HepG2 (cell line): ENCODE data around the gene MUC6. TPM values are rescaled to one million over a fixed set of nuclear protein-coding genes. Genes with fewer than 3 reads are reported as not detected.

Source experiments
- ATAC-seq: fragments of 200-7000 bp; cut with Tn5 transposase; 3 replicates; pipeline ENCODE4 v1.9.1; 2020; ENCODE audit warnings: mild to moderate bottlenecking, moderate library complexity
- BruUV-seq: library from RNA; stranded (reverse); fragments of 400-500 nt; replicated peaks from 2 replicates; lab custom pipeline; 2021; lab: Mats Ljungman, UMichigan
- CTCF ChIA-PET: fragments of 300-600 bp; formaldehyde crosslinking; extraction: SDS; loops from one replicate; lab custom pipeline; 2021; ENCODE audit warnings: low total read pairs, inconsistent platforms, low intra/inter-chr PET ratio; lab: Yijun Ruan, JAX
- POLR2A ChIA-PET: fragments of 350-600 bp; sonication (Branson Sonifier 250); formaldehyde crosslinking; loops from one replicate; lab custom pipeline; 2020; ENCODE audit warnings: antibody characterized with exemption, inconsistent platforms; lab: Yijun Ruan, JAX
- DNase-seq: peaks from one replicate; pipeline ENCODE4 v3.0.0-alpha.2; 2015; ENCODE audit warnings: low spot score
- FAIRE-seq: peaks from 3 replicates; lab custom pipeline; 2011; peaks lifted over from hg19 to GRCh38; lab: Jason Lieb, UNC
- H2AFZ ChIP-seq: one replicate; pipeline ENCODE4 v1.6.1; 2011; ENCODE audit warnings: low read length, inconsistent platforms
- H3K27ac ChIP-seq: fragments of 300-600 bp; 3 replicates; pipeline ENCODE4 v1.8.0; 2011; ENCODE audit warnings: mixed run types, mild to moderate bottlenecking, mixed read lengths, low read length, inconsistent platforms; ENCODE audit not compliant: insufficient read depth; ENCODE audit errors: extremely low read length
- H3K27me3 ChIP-seq, 2 experiments: fragments of 200-600 bp in 1 of 2; 2 replicates in 1 of 2; 3 replicates in 1 of 2; pipeline versions ENCODE4 v1.6.0 to v1.8.0; 2011; ENCODE audit warnings: low read length in 2 of 2, mild to moderate bottlenecking in 2 of 2, moderate library complexity in 2 of 2, inconsistent platforms in 1 of 2; ENCODE audit not compliant: insufficient read depth in 2 of 2, control insufficient read depth in 1 of 2
- H3K36me3 ChIP-seq, 2 experiments: fragments of 200-600 bp in 1 of 2; replicated peaks in 1 of 2; 2 replicates in 1 of 2; 3 replicates in 1 of 2; pipeline versions ENCODE4 v1.5.1 to v1.8.0; 2011; ENCODE audit warnings: low read length in 2 of 2, inconsistent platforms in 1 of 2; ENCODE audit not compliant: insufficient read depth in 2 of 2, control insufficient read depth in 1 of 2
- H3K4me1 ChIP-seq: 2 replicates; pipeline ENCODE4 v1.5.1; 2012; ENCODE audit warnings: low read length, inconsistent platforms; ENCODE audit not compliant: insufficient read depth
- H3K4me2 ChIP-seq: 2 replicates; pipeline ENCODE4 v1.6.0; 2011; ENCODE audit warnings: low read depth, low read length, inconsistent platforms
- H3K4me3 ChIP-seq, 3 experiments: fragments of 200-600 bp in 1 of 3; sonication (generic), shearing (Covaris generic) in 1 of 3; replicated peaks in 1 of 3; 2 replicates each; pipeline ENCODE4 v1.5.1; 2011 to 2016; ENCODE audit warnings: low read length in 3 of 3, inconsistent platforms in 2 of 3, low read depth in 2 of 3, mild to moderate bottlenecking in 2 of 3, control low read depth in 1 of 3, mixed read lengths in 1 of 3; ENCODE audit not compliant: insufficient read depth in 1 of 3
- H3K79me2 ChIP-seq: one replicate; pipeline ENCODE4 v1.6.1; 2011; ENCODE audit warnings: low read length, inconsistent platforms; ENCODE audit not compliant: insufficient read depth
- H3K9ac ChIP-seq: 2 replicates; pipeline ENCODE4 v1.6.0; 2011; ENCODE audit warnings: mild to moderate bottlenecking, low read depth, low read length, inconsistent platforms; ENCODE audit not compliant: insufficient read depth
- H3K9me3 ChIP-seq: 2 replicates; pipeline ENCODE4 v1.5.1; 2012; ENCODE audit warnings: mild to moderate bottlenecking, low read length
- H4K20me1 ChIP-seq: 2 replicates; pipeline ENCODE4 v1.6.0; 2011; ENCODE audit warnings: inconsistent platforms, mild to moderate bottlenecking, low read length, moderate library complexity; ENCODE audit not compliant: insufficient read depth
- LCORL ChIP-seq, 2 experiments: fragments of 450-650 bp in 1 of 2; sonication (generic) in 1 of 2; formaldehyde crosslinking in 1 of 2; IDR thresholded peaks; 2 replicates each; pipeline versions ENCODE4 v1.5.0 to v1.6.1; 2017 to 2020; ENCODE audit warnings: antibody characterized with exemption in 1 of 2, missing genetic modification reagents in 1 of 2
- NFYB ChIP-seq: sonication (generic); formaldehyde crosslinking; IDR thresholded peaks from 2 replicates; pipeline ENCODE4 v1.4.0; 2020; ENCODE audit warnings: missing genetic modification reagents
- RFXAP ChIP-seq: sonication (generic); formaldehyde crosslinking; IDR thresholded peaks from 2 replicates; pipeline ENCODE4 v1.4.0; 2020; ENCODE audit warnings: missing genetic modification reagents, borderline replicate concordance
- RNF2 ChIP-seq: fragments of 450-650 bp; conservative IDR thresholded peaks from 2 replicates; pipeline ENCODE4 v1.6.1; 2016; ENCODE audit warnings: low read depth
- SMAD1 ChIP-seq: sonication (generic); formaldehyde crosslinking; IDR thresholded peaks from 2 replicates; pipeline ENCODE4 v1.4.0; 2020; ENCODE audit warnings: missing genetic modification reagents, low read depth, mild to moderate bottlenecking, borderline replicate concordance
- ZNF121 ChIP-seq: sonication (generic); formaldehyde crosslinking; IDR thresholded peaks from 2 replicates; pipeline ENCODE4 v1.5.0; 2020; ENCODE audit warnings: mild to moderate bottlenecking, missing genetic modification reagents
- ZNF33B ChIP-seq: sonication (generic); formaldehyde crosslinking; IDR thresholded peaks from 2 replicates; pipeline ENCODE4 v1.5.1; 2020; ENCODE audit warnings: mild to moderate bottlenecking, missing genetic modification reagents
- ZNF563 ChIP-seq: sonication (generic); formaldehyde crosslinking; IDR thresholded peaks from 2 replicates; pipeline ENCODE4 v1.8.0; 2022; ENCODE audit warnings: mild to moderate bottlenecking, moderate library complexity, missing genetic modification reagents
- WGBS: methylation state at CpG from one replicate; pipeline ENCODE4 v1.1.6; 2017; ENCODE audit warnings: low lambda C conversion rate; 5-methylcytosine and 5-hydroxymethylcytosine counted together
- in situ Hi-C: cut with HindIII; loops from 2 replicates; pipeline ENCODE4 v1.10.0; 2017; ENCODE audit warnings: low pct_unique_long_range_greater_than_20kb; ENCODE audit not compliant: extremely low pct_ligation_motif_present
- intact Hi-C: fragments of 100-400 bp; cut with micrococcal nuclease; formaldehyde crosslinking; loops from one replicate; pipeline ENCODE4 v1.10.0; 2022; ENCODE audit not compliant: unreplicated experiment
- polyA plus RNA-seq, 8 experiments: library from polyadenylated mRNA; depleted of rRNA in 3 of 8; stranded (reverse) in 7 of 8; unstranded in 1 of 8; fragments of >200 nt; fragmentation: Illumina TruSeq in 4 of 8; extraction: Trizol in 4 of 8; gene quantifications; 2 replicates each; pipeline versions ENCODE4 v1.2.1 to v1.2.3, GENCODE V29; 2011 to 2016; ENCODE audit warnings: low read depth in 4 of 8, missing spikeins in 1 of 8, mixed read lengths in 1 of 8; ENCODE audit not compliant: insufficient read depth in 1 of 8
- total RNA-seq, 5 experiments: library from RNA; depleted of rRNA; stranded (reverse); fragments of >200 nt; fragmentation: Illumina TruSeq; extraction: Trizol; gene quantifications; 2 replicates each; pipeline ENCODE4 v1.2.3, GENCODE V29; 2016; ENCODE audit warnings: low read depth in 1 of 5
- TF ChIP-seq, protein P1 (sequence below): IDR thresholded peaks from 2 replicates; pipeline ENCODE4 v1.6.1; 2016; ENCODE audit warnings: low read depth, borderline replicate concordance

Gene MUC6
- total and polyA plus RNA-seq, 2 of the 13 experiments (the other 11 are each of a cell fraction or from before 2014, with no cell fraction given), result not detected

DNA sequence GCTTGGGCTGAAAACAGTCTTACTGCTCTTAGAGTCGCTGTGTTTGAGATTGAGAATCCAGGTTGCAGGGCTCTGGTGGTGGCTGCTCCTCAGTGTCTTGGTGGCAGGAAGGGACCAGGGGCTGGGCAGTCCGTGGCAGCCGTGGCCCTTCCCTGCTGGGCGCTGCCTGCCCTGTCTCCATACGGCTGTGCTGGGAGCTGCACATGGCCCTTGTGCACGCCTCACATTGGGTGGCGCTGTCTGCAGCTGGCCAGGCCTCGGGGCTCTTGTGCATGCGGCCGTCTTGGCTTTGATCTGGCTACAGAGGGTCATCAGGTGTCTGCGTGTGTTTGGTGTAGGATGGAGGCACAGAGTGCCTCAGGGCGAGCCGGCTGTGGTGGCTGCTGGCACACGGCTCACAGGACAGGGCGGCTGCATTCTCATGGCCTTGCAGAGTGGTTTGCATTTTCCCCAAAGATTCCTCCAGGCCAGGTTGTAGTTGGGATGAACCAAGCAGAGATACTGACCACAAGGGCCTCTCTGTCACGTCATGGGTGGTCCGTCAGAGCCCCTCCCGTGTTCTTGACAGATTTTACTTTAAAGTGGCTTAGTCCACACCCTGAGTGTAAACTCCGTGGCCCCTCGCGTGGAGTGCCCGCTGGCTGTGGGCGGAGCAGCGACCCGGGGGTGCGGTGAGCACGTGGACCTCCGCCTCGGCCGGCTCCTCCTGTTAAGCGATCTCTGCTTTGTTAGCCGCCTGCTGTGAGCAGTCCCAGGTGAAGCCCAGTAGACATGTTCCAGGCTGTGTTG, 34.7 kb downstream of the MUC6 start:
- FAIRE-seq (no peak), DNase-seq (no peak), ATAC-seq (no peak; the same call in 2 of the 3 replicates)
- ChIA-PET CTCF (no interaction called here), POLR2A (no interaction called here)
- Histone ChIP-seq H3K36me3 (peaks cover 29 to 48% of the 10 kb centered on the region in 2 experiments; a peak in 4 of 5 replicates), H3K9ac (no peak overlapping the region), H3K9me3 (no peaks in the 10 kb centered on the region), H3K4me3 (no peak overlapping the region), H3K79me2 (no peaks in the 10 kb centered on the region), H4K20me1 (peaks cover 4% of the 10 kb centered on the region; the same call in 1 of the 2 replicates), H3K27me3 (no peaks in the 10 kb centered on the region; a peak in 1 of 5 replicates), H3K4me1 (no peaks in the 10 kb centered on the region), H2AFZ (no peak overlapping the region), H3K4me2 (no peak overlapping the region), H3K27ac (no peak overlapping the region)
- WGBS, result 98% methylated on average over 16 of the region's 32 CpGs
- intact Hi-C loops, result no loop called here
- in situ Hi-C loops, result no loop called here
- BruUV-seq, result no TSS peak
- TF ChIP-seq, protein P1, sequence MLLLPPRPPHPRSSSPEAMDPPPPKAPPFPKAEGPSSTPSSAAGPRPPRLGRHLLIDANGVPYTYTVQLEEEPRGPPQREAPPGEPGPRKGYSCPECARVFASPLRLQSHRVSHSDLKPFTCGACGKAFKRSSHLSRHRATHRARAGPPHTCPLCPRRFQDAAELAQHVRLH (CRISPR knock-in tag), result no peak
- no peak for TF ChIP-seq NFYB
- TF ChIP-seq LCORL (IDR thresholded peaks at IDR 0.05), result no peak
- no peak for TF ChIP-seq LCORL (CRISPR knock-in tag; IDR thresholded peaks at IDR 0.05)
- no peak for TF ChIP-seq SMAD1

DNA sequence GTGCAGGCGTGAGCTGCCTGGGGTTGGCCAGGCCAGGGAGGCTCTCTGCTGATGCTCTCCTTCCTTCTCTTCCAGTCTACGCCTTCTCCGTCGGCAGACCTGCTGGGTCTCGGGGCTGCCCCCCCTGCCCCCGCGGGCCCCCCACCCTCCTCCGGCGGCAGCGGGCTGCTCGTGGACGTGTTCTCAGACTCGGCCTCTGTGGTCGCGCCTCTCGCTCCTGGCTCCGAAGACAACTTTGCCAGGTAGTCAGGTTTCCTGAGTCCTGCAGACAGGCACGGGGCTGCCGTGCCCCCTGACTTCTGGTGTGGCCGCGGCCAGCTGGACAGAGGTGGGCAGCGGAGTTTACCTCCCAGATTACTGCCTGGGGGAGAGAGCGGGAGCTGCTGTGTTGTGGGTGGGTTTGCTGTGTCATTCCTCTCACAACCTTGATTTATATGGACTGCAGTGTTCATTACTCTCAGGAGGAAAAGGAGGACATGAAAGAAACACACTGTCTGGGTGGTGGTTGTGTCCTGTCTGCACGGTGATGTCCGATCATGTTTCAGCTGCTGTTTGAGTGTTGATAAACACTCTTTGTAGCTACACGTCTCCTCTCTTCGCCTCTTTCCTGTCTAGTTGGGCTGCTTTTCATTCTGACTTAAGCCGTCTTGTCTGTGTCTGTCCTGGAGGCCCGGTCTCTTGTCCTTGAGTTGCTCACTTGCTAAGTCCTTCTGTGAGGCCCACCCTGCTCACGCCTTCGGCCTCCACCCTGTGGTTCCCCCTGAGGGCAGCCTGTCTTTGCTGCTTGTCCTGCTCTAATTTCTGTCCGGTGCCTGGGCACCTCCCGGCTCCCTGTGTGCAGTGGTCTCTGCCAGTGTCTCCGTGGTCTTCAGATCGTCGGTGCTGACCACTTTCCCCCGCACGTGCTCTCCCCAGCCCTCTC, 35.9 kb downstream of the MUC6 start:
- CTCF ChIA-PET, result no interaction called here
- Histone ChIP-seq H3K4me1 (no peaks in the 10 kb centered on the region), H3K9ac (no peak overlapping the region), H3K79me2 (no peaks in the 10 kb centered on the region), H3K9me3 (no peaks in the 10 kb centered on the region), H4K20me1 (peaks cover 4% of the 10 kb centered on the region; the same call in 1 of the 2 replicates), H3K4me2 (no peak overlapping the region), H3K27ac (no peak overlapping the region), H2AFZ (no peak overlapping the region), H3K36me3 (peaks cover 29 to 57% of the 10 kb centered on the region in 2 experiments; a peak in 4 of 5 replicates), H3K27me3 (no peaks in the 10 kb centered on the region; a peak in 1 of 5 replicates), H3K4me3 (no peak overlapping the region)
- no peak for DNase-seq
- POLR2A ChIA-PET, result no interaction called here
- WGBS, result 96% methylated on average over 33 of the region's 38 CpGs
- intact Hi-C loops, result no loop called here
- BruUV-seq, result no TSS peak
- TF ChIP-seq ZNF121 (no peak), ZNF33B (CRISPR knock-in tag) (no peak), ZNF563 (CRISPR knock-in tag) (no peak), RNF2 (no peak), RFXAP (no peak)
- no peak for FAIRE-seq
- in situ Hi-C loops, result no loop called here
- no peak for ATAC-seq
